ENCODE measurements around the gene ATP13A2.

ATP13A2 gene

DNA sequence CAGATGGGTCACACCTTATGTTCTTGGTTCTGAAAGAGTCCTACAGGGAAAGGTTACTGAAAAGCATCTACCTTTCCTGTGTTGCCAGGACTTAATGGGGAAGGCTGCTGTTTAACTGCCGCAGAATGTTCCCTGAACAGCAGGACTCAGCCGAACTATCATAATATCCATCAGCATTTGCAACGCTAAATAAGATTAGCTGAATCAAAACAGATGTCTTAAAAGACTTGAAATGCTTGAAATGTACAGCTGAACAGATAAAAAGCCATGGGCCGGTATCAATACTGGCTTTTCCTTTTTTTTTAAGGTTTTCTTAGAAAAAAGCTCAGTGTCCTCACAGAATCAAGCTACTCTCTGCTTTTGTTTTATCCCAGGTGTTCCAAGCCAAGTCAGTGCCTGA lies 19.7 kb upstream of the ATP13A2 start:
- DNase-seq = no peak

DNA sequence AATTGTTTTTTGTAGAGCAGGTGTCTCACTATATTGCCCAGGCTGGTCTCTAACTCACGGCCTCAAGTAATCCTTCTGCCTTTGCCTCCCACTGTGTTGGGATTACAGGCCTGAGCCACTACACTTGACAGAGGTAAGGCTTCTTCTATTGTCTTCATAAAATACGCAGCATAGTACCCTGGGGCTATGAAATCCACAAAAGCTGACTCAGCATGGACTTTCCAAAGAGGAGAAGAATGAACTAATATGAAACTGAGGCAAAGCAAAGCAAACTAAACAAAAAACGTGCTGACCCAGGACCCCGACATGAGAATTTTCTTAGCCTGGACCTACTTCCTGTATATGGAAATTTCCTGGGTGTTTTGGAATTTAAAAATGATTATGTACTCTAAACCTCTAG lies 18.5 kb upstream of the ATP13A2 start:
- DNase-seq = no peak

DNA sequence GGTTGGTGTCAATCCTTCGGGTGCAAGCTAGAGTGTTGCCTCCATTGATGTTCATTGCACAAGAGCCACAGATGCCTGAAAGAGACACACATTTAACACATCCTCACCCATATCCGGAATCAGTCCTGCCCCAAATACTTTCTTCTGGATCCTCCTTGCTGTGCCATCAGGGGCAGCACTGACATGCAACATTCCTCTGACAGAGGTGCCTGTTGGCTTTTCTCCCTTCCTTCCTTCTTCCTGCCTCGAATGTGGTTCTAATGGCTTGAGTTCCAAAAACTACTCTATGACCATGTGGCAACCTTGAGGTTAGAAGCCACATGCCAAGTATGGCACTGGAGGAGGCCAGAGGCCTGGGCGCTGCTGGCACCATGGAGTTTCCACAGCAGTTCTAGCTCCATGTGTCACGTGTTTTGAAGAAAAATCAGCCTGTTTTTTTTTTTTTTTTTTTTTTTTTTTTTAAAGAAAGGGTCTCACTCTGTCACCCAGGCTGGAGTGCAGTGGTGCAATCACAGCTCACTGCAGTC lies 17.0 kb upstream of the ATP13A2 start:
- DNase-seq = no peak

DNA sequence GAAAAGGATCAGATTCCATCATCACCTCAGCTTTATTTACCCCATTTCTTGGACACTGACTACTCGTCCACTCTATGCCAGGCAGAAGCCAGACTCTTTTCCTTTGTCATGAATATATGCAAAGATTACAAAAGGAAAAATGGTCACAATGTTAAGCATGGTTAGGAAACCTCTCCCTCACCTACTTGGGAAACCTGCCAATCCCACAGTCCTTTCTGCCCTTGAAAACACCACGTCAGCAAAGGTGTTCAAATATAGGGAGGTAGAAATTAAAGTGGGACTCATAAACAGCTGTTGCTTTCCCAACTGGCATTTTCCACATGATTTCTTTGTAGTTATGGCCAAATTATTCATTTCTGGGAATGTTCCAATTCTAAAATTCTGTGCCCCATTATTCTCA lies 16.2 kb upstream of the ATP13A2 start:
- no peak for DNase-seq

DNA sequence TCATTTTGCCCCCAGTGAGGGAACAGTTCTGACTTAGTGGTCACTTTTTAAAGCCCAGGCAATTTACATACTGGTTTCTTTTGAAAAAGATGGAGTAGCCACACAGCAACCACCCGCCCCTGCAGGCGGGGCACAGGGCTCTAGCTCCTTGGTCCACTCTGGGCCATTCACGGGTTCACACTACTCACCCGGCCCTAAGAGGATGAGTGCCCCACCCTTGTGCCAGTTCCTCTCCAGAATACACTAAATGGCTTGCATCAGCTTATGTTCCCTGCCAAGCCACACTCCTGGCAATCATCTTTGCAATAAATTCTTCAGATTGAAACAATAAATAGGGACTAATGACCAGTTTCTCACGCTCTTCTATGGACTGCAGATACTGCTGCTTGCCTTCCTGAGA lies 15.7 kb upstream of the ATP13A2 start:
- no peak for DNase-seq

DNA sequence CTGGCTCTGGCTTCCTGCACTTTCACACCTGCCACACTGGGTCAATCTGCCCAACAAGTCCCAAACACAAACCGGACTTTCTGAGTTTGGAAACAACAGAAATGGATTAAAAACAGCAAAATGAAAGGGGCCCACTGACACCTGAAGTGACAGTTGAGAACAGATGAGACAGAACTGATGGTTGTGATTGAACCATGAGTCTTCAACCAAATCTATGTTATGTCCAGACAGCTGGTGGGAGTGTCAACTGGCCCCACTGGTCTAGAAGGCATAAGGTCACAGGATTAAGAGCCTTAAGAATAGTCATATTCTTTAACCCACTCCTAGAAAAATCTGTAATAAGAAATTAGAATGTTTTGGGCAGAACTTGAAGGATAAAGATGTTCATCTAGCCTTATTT lies 13.0 kb upstream of the ATP13A2 start:
- no peak for DNase-seq

DNA sequence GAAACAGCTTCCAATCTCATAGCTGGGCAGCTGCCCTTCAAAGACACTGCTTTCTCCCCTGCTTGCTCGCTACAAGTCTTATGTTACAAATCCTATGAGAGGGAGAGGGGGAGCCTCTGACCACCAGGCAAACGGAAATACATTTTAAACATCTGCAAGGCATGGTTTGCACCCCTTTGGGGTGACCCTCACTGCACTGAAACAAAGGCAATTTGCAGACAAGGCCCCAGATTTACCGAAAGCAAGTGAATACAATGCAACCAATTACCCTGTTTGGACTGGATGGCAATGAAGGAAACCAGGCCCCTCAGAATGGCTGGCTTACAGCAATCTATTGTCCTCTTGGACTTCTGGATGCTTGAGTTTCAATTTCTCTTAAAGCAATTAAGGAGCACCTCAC lies 11.8 kb upstream of the ATP13A2 start:
- DNase-seq = no peak

DNA sequence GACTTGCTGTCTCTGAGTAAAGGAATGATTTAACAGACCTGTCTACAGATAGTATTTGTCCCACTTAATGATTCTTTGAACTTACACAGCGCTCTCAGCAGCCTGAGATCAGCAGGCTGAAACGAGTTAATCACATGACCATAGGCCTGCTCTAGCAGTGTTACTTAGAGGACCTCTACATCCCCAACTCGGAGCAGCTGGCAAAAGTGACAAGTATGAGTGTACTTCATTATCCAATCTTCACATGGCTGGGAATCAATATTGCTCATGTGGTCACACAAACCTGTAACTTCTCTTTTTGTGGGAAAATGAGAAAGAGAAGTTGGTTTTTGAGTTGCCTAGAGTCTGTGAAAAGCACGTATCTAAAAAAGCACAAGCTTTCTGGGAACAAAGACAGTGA lies 11.4 kb upstream of the ATP13A2 start:
- DNase-seq = no peak

DNA sequence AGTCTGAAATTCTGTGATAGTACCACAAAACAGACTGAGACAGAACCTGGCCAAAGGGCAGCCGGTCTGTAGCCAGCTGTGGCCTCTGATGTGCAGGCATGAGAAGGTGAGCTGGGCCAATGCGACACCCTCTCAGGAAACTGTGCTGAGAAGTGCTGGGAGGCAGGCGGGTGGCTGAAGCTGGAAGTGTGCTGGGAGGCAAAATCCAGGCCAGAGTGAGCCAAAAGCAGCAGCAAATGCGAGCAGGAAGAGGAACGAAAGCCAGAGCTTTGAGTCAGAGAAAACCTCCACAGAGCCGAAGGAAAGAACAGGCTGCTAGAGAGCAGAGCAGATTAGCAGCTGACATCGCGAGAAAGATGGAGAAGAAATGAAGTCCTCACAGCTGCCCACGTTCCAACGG lies 10.2 kb upstream of the ATP13A2 start:
- no peak for DNase-seq

DNA sequence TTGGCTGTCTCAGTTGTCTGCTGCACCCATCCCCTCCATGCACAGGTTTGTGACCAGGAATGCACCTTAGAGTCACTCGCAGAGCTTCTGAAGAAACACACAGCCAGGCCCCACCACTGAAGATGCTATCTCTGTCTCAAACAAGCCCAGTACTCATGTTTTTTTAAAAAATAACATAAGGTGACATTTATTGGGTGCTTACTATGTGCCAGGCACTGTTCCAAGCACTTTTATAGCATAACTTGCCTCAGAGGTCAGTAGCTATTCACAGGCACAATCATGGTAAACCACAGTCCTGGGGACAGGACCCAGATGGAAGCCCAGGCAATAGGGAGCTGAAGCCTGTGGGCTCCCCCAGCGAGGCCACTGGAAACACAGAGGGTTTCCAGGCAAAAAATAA lies 8.8 kb upstream of the ATP13A2 start:
- no peak for DNase-seq

DNA sequence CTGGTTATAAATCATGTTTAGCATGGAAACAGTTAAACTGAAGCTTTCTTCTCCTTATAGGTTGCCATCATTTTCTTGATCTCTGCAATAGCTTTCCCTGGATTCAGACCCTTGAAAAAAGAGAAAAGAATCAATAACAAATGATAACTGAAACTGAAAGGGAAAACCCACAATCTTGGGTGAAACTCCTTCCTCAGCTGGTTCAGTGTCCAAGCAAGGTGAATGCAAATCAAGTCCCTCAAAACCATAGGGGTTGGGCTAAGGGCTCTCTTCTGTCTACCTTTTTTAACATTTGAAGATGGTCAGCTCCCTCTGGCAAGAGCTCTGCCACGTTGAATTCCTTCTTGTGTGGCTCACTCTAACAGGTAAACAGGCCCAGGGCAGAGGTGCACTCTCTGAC lies 7.1 kb upstream of the ATP13A2 start:
- DNase-seq = no peak

DNA sequence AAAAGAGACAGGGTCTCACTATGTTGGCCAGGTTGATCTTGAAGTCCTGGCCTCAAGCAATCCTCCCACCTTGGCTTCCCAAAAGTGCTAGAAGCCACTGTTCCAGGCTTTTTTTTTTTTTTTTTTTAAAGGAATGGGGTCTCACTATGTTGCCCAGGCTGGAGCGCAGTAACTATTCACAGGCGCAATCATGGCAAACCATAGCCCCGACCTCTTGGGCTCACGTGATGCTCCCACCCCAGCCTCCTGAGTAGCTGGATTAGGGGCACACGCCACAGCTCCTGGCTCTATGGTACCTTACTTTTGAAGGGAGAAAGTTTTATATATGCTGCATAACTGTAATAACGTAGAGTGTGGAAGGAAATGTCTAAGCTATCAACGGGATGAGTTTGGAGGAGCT lies 5.7 kb upstream of the ATP13A2 start:
- no peak for DNase-seq

DNA sequence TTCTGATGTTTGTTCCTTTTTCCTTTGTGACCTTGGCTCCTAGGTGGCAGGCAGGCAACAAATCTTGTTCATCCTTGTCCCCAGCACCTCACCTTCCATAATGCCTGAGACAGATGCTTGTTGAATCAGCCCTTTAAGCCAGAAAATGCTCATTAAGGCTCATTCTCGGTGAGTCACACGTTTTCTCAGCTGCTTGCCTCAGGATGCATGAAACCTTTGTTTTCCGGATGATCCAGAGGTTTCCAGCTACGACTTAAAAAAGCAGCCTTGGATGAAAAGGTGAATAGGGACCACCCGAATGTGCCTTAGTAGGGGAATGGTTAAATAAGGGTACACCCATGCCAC lies 4.6 kb upstream of the ATP13A2 start:
- DNase-seq = no peak

DNA sequence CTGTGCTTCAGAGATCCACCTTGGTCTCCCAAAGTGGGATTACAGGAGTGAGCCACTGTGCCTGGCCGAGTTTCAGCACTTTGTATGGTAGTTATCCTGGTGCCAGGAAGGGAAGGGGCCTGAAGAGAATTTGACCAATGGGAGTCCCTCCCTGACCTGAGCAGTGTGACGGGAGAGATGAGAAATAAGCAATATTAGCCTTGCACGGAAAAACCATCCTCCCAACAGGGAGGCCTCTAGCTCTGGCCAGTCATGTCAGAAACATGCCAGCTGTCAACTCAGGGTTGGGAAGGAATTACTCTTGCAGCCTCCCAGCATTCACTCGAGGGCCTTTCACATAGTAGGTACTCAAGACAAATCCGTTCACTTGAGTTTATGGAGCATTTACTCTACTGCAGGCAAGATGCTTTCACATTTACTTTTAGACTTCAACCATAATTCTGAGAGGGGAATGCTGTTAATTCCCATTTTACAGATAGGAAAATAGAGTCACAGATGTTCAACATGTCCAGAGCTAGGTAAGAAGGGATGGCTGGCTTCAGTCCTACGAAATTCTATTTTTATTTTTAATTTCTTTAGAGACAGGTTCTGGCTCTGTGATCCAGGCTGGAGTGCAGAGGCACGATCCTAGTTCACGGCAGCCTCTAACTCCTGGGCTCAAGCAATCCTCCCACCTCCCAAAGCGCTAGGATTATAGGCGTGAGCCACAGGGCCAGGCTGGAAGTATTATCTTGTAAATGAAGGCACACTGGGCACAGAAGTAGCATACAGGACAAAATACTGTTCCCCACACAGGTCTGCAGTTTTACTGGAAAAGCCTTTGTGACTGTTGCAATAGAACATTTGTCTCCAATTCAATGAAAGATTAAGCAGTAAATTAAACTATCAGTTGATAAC lies 3.2 kb upstream of the ATP13A2 start:
- no peak for DNase-seq

DNA sequence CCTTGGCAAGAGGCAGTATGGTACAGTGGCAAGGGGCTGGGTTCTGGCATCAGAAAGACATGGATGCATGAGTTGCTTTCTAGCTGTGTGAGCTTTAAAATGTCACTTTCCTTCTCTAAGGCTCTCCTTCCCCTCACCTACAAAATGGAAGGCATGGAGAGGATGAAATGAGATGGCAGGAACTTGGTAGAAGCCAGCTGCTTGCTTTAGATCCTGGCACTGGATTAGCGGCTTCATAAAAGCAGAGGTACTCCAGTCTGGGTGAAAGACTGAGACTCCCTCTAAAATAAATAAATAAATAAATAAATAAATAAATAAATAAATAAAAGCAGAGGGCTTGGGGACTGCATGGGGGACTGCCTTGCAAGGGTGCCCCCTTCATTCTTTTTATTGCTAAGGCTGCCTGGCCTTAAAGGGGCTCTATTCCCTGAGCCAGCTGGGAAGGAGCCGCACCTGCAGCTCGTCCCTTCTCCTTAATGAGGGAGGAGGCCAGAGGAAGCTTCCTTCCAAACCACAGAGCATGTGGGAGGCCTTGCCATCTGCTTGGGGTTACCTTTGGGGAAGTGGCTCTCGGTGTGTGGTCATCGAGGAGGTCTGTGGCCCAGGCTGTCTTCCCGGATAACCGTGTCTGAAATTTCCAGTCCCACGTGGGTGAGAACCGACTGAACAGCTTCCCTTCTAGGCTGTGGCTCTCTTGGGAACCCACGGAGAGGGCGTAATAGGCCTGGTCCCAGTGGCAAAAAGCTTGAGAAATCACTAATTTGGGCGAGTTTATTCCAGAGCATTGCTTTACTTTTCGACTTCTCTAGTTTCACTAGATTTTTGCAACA lies 2.0 kb upstream of the ATP13A2 start:
- DNase-seq = no peak

DNA sequence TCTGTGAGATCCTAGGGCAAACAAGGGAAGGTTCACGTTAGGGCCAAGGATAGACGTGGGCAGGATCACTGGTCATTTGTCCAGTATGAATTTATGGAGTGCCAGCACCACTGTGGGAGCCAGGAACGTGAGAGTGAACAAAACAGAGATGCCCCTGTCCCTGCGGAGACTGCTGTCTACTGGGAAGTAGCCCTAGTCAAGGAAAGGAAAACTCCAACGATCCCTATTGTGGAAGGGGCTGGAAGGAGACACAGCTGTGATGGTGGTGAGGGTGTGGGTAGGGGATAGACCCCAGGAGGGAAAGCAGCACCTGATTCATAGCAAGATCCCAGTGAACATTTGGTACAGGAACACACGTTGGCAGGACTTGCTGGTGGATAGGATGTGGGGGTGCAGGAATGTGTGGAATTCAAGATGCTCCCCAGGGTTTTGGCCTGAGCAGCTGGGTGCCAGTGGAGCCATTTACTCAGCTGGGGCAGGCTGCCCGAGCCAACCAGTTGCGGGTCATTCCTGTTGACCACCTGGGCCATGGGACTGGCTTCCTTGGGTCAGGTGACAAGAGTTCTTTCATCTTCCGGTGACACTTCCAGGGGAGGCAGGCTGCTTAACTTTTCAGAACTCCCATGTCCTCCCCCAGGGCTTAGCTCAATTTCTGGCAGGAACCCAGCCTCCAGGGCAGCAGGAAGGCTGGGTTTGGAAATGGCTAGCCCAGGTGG lies 1.2 kb upstream of the ATP13A2 start:
- no peak for DNase-seq

DNA sequence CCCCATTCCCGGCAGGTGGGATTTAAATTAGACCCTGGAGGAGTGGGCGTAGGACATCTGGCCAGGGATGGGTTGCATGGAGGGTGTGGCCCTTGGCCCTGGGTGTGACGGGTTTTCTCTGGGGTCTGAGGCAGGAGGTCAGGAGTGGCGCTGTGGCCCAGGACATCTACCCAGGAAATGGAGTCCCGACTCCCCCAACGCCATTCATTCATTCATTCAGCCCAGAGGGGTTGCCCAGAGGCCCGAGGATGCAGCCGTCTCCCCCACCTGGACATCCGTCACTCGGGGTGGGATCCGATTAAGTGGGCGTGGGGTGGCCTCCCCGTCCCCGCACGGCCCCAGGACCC lies 663 bp downstream of the ATP13A2 start:
- DNase-seq = no peak

DNA sequence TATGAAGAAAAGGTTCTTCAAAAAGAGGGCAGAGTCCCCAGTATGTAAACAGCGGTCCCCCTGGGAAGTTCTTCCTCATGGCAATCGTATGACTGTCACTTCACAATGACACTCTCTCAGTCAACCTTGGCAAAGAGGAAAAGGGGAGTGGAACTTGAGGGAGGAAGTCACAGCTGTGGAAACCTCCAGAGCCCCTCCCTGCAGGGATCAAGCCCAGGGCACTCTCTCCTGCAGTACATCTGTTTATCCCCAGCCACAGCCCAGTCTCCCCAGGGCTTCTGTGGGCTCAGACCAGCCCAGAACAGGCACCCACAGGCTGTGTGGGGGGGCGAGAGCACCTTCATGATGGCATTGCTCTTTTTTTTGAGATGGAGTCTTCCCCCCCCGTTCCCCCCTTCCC lies 2.0 kb downstream of the ATP13A2 start:
- no peak for DNase-seq

DNA sequence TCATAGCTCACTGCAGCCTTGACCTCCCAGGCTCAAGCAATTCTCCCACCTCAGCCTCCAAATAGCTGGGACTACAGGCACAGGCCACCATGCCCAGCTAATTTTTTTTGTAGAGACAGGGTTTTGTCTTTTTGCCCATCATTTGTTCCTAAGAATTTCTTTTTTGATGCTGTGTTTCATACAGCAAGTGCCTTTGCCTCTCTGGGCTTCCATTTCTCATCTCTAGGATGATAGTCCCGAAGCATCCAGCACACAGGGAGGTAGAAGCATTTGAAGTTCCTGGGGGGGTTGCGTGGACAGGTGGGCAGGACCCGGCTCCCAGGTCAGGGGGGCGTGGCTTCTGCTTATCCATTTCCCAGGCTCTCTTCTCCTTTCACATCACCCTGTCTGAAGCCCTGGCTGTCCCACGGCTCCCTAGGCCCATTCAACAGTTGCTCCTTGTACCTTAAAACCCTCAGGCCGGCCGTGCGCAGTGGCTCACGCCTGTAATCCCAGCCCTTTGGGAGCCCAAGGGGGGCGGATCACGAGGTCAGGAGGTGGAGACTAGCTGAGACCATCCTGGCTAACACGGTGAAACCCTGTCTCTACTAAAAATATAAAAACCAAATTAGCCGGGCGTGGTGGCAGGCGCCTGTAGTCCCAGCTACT lies 3.4 kb downstream of the ATP13A2 start:
- no peak for DNase-seq

DNA sequence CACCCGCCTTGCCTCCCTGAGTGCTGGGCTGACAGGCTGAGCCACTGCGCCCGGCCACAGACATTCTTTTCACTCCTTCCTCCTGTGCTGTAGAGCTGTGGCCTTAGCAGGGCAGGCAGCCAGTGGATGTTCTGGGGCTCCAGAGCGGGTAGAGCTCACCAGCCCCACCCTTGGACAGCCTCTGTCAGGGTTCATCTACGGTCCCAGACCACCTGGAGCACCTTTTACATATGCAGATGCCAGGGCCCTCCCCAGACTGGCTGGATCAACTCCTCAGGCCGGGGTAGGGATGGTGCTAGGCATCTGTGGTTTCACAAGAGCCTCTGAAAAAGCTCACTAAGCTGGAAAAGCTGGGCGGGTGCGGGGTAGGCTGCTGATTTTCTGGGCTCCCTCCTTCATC lies 4.6 kb downstream of the ATP13A2 start:
- no peak for DNase-seq

DNA sequence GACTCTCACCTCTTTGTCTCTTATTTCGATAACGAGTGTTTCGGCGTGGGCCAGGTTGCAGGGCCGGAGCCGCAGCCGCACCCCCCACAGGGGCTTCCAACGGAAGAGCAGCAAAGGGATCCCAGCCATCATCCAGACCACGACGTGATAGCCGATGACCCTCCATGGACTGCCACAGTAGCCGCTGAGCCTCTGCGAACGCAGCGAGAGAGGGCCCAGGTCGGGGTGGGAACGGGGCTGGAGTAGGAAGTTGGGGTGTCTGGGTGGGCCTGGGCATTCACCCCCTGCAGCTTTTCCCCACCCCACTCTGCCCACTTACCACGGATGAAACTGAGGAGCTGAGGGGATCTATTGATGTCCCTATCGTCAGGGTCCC lies 6.4 kb downstream of the ATP13A2 start:
- no peak for DNase-seq

DNA sequence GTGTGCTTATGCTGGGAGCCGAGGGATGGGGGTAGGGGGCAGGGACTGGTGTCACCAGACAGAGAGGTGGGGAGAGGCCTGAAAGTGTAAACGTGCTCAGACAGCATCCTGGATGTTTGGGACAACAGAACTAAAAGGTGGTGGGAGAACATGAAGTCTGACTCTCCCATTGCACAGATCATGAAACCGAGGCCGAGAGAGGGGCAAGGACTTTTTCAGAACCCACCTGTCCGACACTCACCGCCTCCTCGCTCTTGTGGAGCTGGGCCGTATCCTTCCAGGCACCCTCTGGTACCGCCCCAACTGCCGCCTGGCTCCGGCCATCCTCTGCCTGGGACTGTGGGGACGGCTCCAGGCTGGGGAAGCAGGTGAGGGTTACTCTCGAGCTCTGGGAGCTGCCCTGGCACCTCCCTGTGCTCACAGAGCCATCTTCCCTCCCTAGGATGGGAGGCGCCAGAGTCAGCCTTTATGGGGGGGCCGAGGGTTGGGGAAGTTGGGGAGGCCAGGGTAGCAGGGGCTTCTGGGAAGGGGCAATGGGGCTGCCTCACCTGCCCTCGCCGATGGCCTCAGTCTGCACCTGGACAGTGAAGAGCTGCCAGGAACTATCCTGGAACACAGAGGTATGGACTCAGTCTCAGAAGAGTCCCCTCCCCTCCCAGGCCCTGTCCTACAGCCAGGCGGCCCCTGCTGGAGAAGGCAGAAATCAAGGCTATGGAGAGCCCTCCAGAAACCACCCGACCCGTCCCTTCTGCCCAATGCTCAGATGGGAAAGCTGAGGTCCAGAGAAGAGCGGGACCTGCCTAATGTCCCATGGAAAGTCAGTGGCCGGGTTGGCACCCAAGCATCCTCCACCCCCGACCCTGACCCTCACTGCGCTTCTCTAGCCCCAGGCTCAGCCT lies 7.0 kb downstream of the ATP13A2 start:
- no peak for DNase-seq
